Measurements from ENCODE around the gene LCN9. TPM values are rescaled to one million over a fixed set of nuclear protein-coding genes. Genes with fewer than 3 reads are reported as not detected.

LCN9 gene
- total RNA-seq, 1 experiment from 2014 or later: 0.52 TPM

GRCh38 chr9:135670721-135671590, 7.8 kb downstream of the LCN9 start:
- no peak overlapping the region for H3K27ac Mint-ChIP-seq
- H3K56ac ChIP-seq (ENCODE audit: insufficient read length, low read depth, low read length): no peak overlapping the region

More at GRCh38 chr9:135670721-135671590, 7.8 kb downstream of the LCN9 start:
- no peak for DNase-seq
- Histone ChIP-seq H3K4ac (ENCODE audit: low read depth, low read length) (no peak overlapping the region), H2BK20ac (ENCODE audit: low read depth, low read length, poor library complexity, severe bottlenecking) (no peak overlapping the region), H2BK12ac (ENCODE audit: insufficient read length, low read depth, low read length) (no peak overlapping the region), H3K79me1 (ENCODE audit: insufficient read depth, low read depth, low read length, poor library complexity, severe bottlenecking) (no peaks in the 10 kb centered on the region), H2AK5ac (ENCODE audit: insufficient read length, low read length) (no peak overlapping the region), H4K20me1 (ENCODE audit: control insufficient read depth, insufficient read depth, insufficient read length) (no peaks in the 10 kb centered on the region), H4K5ac (ENCODE audit: insufficient read length, low read depth, low read length) (no peak overlapping the region), H3K18ac (ENCODE audit: insufficient read length, low read depth, low read length) (no peak overlapping the region), H2AFZ (ENCODE audit: low read length) (no peak overlapping the region), H3K14ac (ENCODE audit: insufficient read depth, low read length) (no peak overlapping the region), H2BK5ac (ENCODE audit: insufficient read length, low read length) (no peak overlapping the region), H3K9me3 (ENCODE audit: control insufficient read depth, low read depth, low read length) (peaks cover 9% of the 10 kb centered on the region), H3K79me2 (ENCODE audit: insufficient read depth, low read length) (no peaks in the 10 kb centered on the region), H2BK120ac (ENCODE audit: low read depth, low read length, poor library complexity, severe bottlenecking) (no peak overlapping the region), H2BK15ac (ENCODE audit: low read depth, low read length) (no peak overlapping the region), H3K27me3 (ENCODE audit: insufficient read depth, low read length) (no peaks in the 10 kb centered on the region), H3K9ac (ENCODE audit: extremely low read depth, insufficient read length, low read length) (no peak overlapping the region), H4K91ac (ENCODE audit: insufficient read length, low read depth, low read length) (no peak overlapping the region), H3K23me2 (ENCODE audit: insufficient read length, low read depth, low read length, poor library complexity, severe bottlenecking) (no peaks in the 10 kb centered on the region), H3T11ph (ENCODE audit: low read length) (no peak overlapping the region), H4K8ac (replicated peaks; ENCODE audit: insufficient read length, low read depth, low read length) (no peak overlapping the region), H3K4me1 (ENCODE audit: insufficient read depth, low read length) (no peaks in the 10 kb centered on the region), H3K4me2 (ENCODE audit: insufficient read depth, insufficient read length, low read length) (no peak overlapping the region), H3K23ac (ENCODE audit: insufficient read length, low read depth, low read length) (no peak overlapping the region), H3K27ac (ENCODE audit: insufficient read length, low read depth, low read length) (no peak overlapping the region)
- no peak overlapping the region for H3K4me3 Mint-ChIP-seq
- WGBS (ENCODE audit: extremely low coverage, insufficient read length, low lambda C conversion rate): no CpG with 5 or more reads among the region's 41 CpGs
- peaks cover 5 to 11% (median 7%) of the 10 kb centered on the region in 3 experiments; a peak in 6 of 7 replicates for H3K36me3 Mint-ChIP-seq (ENCODE audit: insufficient read depth in 1 of 3, low read depth in 3 of 3)
- TF ChIP-seq, protein P1, sequence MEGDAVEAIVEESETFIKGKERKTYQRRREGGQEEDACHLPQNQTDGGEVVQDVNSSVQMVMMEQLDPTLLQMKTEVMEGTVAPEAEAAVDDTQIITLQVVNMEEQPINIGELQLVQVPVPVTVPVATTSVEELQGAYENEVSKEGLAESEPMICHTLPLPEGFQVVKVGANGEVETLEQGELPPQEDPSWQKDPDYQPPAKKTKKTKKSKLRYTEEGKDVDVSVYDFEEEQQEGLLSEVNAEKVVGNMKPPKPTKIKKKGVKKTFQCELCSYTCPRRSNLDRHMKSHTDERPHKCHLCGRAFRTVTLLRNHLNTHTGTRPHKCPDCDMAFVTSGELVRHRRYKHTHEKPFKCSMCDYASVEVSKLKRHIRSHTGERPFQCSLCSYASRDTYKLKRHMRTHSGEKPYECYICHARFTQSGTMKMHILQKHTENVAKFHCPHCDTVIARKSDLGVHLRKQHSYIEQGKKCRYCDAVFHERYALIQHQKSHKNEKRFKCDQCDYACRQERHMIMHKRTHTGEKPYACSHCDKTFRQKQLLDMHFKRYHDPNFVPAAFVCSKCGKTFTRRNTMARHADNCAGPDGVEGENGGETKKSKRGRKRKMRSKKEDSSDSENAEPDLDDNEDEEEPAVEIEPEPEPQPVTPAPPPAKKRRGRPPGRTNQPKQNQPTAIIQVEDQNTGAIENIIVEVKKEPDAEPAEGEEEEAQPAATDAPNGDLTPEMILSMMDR (conservative IDR thresholded peaks at IDR 0.05): no peak
- peaks cover 2% of the 10 kb centered on the region; the same call in 1 of the 2 replicates for H3K27me3 Mint-ChIP-seq (ENCODE audit: low read depth)
- peaks cover 11 to 14% of the 10 kb centered on the region in 2 experiments for H3K9me3 Mint-ChIP-seq
- H3K4me1 Mint-ChIP-seq: peaks cover 0 to 10% of the 10 kb centered on the region in 2 experiments; a peak in 2 of 4 replicates
